Activated CD4-positive, alpha-beta T cell treated with anti-CD3 and anti-CD28 coated beads for 36 hours (primary cell): ENCODE measurements around the gene EEFSEC. TPM values are rescaled to one million over a fixed set of nuclear protein-coding genes. Genes with fewer than 3 reads are reported as not detected.

Experiments
- ATAC-seq: fragments of 200-7000 bp; cut with Tn5 transposase; one replicate; pipeline ENCODE4 v1.10.0; 2021; ENCODE audit warnings: mild to moderate bottlenecking, moderate library complexity
- CTCF ChIA-PET: fragments of 350-600 bp; sonication (Branson Sonifier 250); formaldehyde crosslinking; loops from one replicate; lab custom pipeline; 2021; ENCODE audit warnings: antibody characterized with exemption; lab: Charles Lee
- POLR2A ChIA-PET: fragments of 350-600 bp; sonication (Branson Sonifier 250); formaldehyde crosslinking; loops from one replicate; lab custom pipeline; 2021; ENCODE audit warnings: antibody characterized with exemption, inconsistent platforms; lab: Charles Lee
- DNase-seq: peaks from one replicate; pipeline ENCODE4 v3.0.0-alpha.2; 2020
- H3K27ac Mint-ChIP-seq: one replicate; pipeline ENCODE4 v1.8.0; 2021; ENCODE audit warnings: mixed read lengths
- H3K27me3 Mint-ChIP-seq: one replicate; pipeline ENCODE4 v1.8.0; 2021; ENCODE audit warnings: mixed read lengths
- H3K36me3 Mint-ChIP-seq: one replicate; pipeline ENCODE4 v1.8.0; 2021; ENCODE audit warnings: low read depth, mixed read lengths
- H3K4me1 Mint-ChIP-seq: one replicate; pipeline ENCODE4 v1.8.0; 2021; ENCODE audit warnings: mixed read lengths
- H3K4me3 Mint-ChIP-seq: one replicate; pipeline ENCODE4 v1.8.0; 2021; ENCODE audit warnings: mild to moderate bottlenecking, moderate library complexity, mixed read lengths
- H3K9me3 Mint-ChIP-seq: one replicate; pipeline ENCODE4 v1.8.0; 2021; ENCODE audit warnings: low read depth, mixed read lengths
- intact Hi-C, 2 experiments: fragments of 100-400 bp; cut with DNase I in 1 of 2; cut with micrococcal nuclease in 1 of 2; formaldehyde crosslinking; loops; one replicate each; pipeline versions ENCODE4 v1.14.2 to v1.15.1; 2022 to 2024; cut with DNase I, micrococcal nuclease
- total RNA-seq, 2 experiments: library from RNA; stranded (reverse); gene quantifications; one replicate each; pipeline ENCODE4 v1.2.3, GENCODE V29; 2021

EEFSEC gene
- total RNA-seq, 2 experiments from 2014 or later, result 19.6 to 20.7 TPM

GRCh38 chr3:128385080-128385832, 232.0 kb downstream of the EEFSEC start:
- intact Hi-C loops, result loop anchor here in 1 of 2 experiments (10.0 kb wide), 1 partner anchor 290 kb away; no protein-coding TSS in a partner anchor
- no peak overlapping the region for H3K4me3 Mint-ChIP-seq
- no peaks in the 10 kb centered on the region for H3K9me3 Mint-ChIP-seq
- ChIA-PET POLR2A (no interaction called here), CTCF (interaction anchor here (0.5 kb wide), 1 partner anchor 224 kb away, joined by 4 read pairs; no protein-coding TSS in a partner anchor)
- no peak overlapping the region for H3K27ac Mint-ChIP-seq
- H3K27me3 Mint-ChIP-seq, result no peaks in the 10 kb centered on the region
- H3K4me1 Mint-ChIP-seq, result no peaks in the 10 kb centered on the region
- no peak for ATAC-seq
- no peaks in the 10 kb centered on the region for H3K36me3 Mint-ChIP-seq
- no peak for DNase-seq

- H3K36me3 Mint-ChIP-seq, result no peaks in the 10 kb centered on the region
- H3K27ac Mint-ChIP-seq, result no peak overlapping the region
- no peak for DNase-seq
- intact Hi-C loops, result loop anchor here in 1 of 2 experiments (10.0 kb wide), 1 partner anchor 294 kb away; no protein-coding TSS in a partner anchor
- ChIA-PET CTCF (no interaction called here), POLR2A (no interaction called here)
- H3K4me3 Mint-ChIP-seq, result no peak overlapping the region
- H3K9me3 Mint-ChIP-seq, result no peaks in the 10 kb centered on the region
- ATAC-seq, result no peak
- H3K27me3 Mint-ChIP-seq, result no peaks in the 10 kb centered on the region
- no peaks in the 10 kb centered on the region for H3K4me1 Mint-ChIP-seq
Observed at GRCh38 chr3:128388932-128389331, 235.7 kb downstream of the EEFSEC start.

GRCh38 chr3:128390867-128391266, 237.6 kb downstream of the EEFSEC start:
- Mint-ChIP-seq H3K9me3 (no peaks in the 10 kb centered on the region), H3K36me3 (no peaks in the 10 kb centered on the region), H3K27me3 (no peaks in the 10 kb centered on the region), H3K27ac (no peak overlapping the region), H3K4me3 (no peak overlapping the region), H3K4me1 (no peaks in the 10 kb centered on the region)
- CTCF ChIA-PET, result no interaction called here
- ATAC-seq (no peak), DNase-seq (no peak)
- intact Hi-C loops, result no loop called here
- POLR2A ChIA-PET, result no interaction called here

GRCh38 chr3:128392021-128392420, 238.7 kb downstream of the EEFSEC start:
- CTCF ChIA-PET, result no interaction called here
- DNase-seq (no peak), ATAC-seq (no peak)
- no peaks in the 10 kb centered on the region for H3K9me3 Mint-ChIP-seq
- intact Hi-C loops, result no loop called here
- H3K27me3 Mint-ChIP-seq, result no peaks in the 10 kb centered on the region
- POLR2A ChIA-PET, result no interaction called here
- no peak overlapping the region for H3K27ac Mint-ChIP-seq
- H3K36me3 Mint-ChIP-seq, result no peaks in the 10 kb centered on the region
- no peak overlapping the region for H3K4me3 Mint-ChIP-seq
- no peaks in the 10 kb centered on the region for H3K4me1 Mint-ChIP-seq

- ChIA-PET CTCF (interaction anchor here (1.4 kb wide), 1 partner anchor 33 kb away, joined by 4 read pairs; no protein-coding TSS in a partner anchor), POLR2A (no interaction called here)
- no peaks in the 10 kb centered on the region for H3K36me3 Mint-ChIP-seq
- no peaks in the 10 kb centered on the region for H3K27me3 Mint-ChIP-seq
- no peak overlapping the region for H3K4me3 Mint-ChIP-seq
- DNase-seq, result no peak
- H3K27ac Mint-ChIP-seq, result no peak overlapping the region
- intact Hi-C loops, result no loop called here
- H3K4me1 Mint-ChIP-seq, result no peaks in the 10 kb centered on the region
- no peaks in the 10 kb centered on the region for H3K9me3 Mint-ChIP-seq
- ATAC-seq, result no peak
Observed at GRCh38 chr3:128392818-128393544, 239.7 kb downstream of the EEFSEC start.

GRCh38 chr3:128394033-128394432, 240.8 kb downstream of the EEFSEC start:
- Mint-ChIP-seq H3K4me1 (no peaks in the 10 kb centered on the region), H3K27me3 (no peaks in the 10 kb centered on the region), H3K9me3 (no peaks in the 10 kb centered on the region), H3K36me3 (no peaks in the 10 kb centered on the region), H3K4me3 (no peak overlapping the region), H3K27ac (no peak overlapping the region)
- ChIA-PET CTCF (interaction anchor here (0.6 kb wide), 1 partner anchor 115 kb away, joined by 3 read pairs; no protein-coding TSS in a partner anchor), POLR2A (no interaction called here)
- ATAC-seq (no peak), DNase-seq (no peak)
- intact Hi-C loops, result no loop called here

GRCh38 chr3:128395046-128395445, 241.8 kb downstream of the EEFSEC start:
- no peak for DNase-seq
- Mint-ChIP-seq H3K27me3 (no peaks in the 10 kb centered on the region), H3K4me3 (no peak overlapping the region), H3K9me3 (no peaks in the 10 kb centered on the region), H3K4me1 (no peaks in the 10 kb centered on the region), H3K36me3 (no peaks in the 10 kb centered on the region), H3K27ac (no peak overlapping the region)
- ChIA-PET CTCF (no interaction called here), POLR2A (no interaction called here)
- intact Hi-C loops, result no loop called here
- ATAC-seq, result no peak

- ChIA-PET POLR2A (no interaction called here), CTCF (no interaction called here)
- Mint-ChIP-seq H3K4me1 (no peaks in the 10 kb centered on the region), H3K9me3 (no peaks in the 10 kb centered on the region), H3K27ac (no peak overlapping the region), H3K36me3 (no peaks in the 10 kb centered on the region), H3K4me3 (no peak overlapping the region), H3K27me3 (no peaks in the 10 kb centered on the region)
- intact Hi-C loops, result no loop called here
- no peak for ATAC-seq
- DNase-seq, result no peak
Observed at GRCh38 chr3:128395500-128396162, 242.3 kb downstream of the EEFSEC start.

GRCh38 chr3:128397484-128397883, 244.2 kb downstream of the EEFSEC start:
- Mint-ChIP-seq H3K9me3 (no peaks in the 10 kb centered on the region), H3K27me3 (no peaks in the 10 kb centered on the region), H3K4me3 (no peak overlapping the region), H3K36me3 (no peaks in the 10 kb centered on the region), H3K4me1 (no peaks in the 10 kb centered on the region), H3K27ac (no peak overlapping the region)
- ChIA-PET POLR2A (no interaction called here), CTCF (interaction anchor here (0.9 kb wide), 1 partner anchor 303 kb away, joined by 3 read pairs; no protein-coding TSS in a partner anchor)
- DNase-seq (no peak), ATAC-seq (no peak)
- intact Hi-C loops, result no loop called here

- intact Hi-C loops, result no loop called here
- ATAC-seq (no peak), DNase-seq (no peak)
- ChIA-PET CTCF (no interaction called here), POLR2A (no interaction called here)
- H3K27ac Mint-ChIP-seq, result no peak overlapping the region
- no peaks in the 10 kb centered on the region for H3K27me3 Mint-ChIP-seq
- H3K36me3 Mint-ChIP-seq, result no peaks in the 10 kb centered on the region
- no peak overlapping the region for H3K4me3 Mint-ChIP-seq
- no peaks in the 10 kb centered on the region for H3K4me1 Mint-ChIP-seq
- no peaks in the 10 kb centered on the region for H3K9me3 Mint-ChIP-seq
Observed at GRCh38 chr3:128398586-128398985, 245.3 kb downstream of the EEFSEC start.

- Mint-ChIP-seq H3K4me3 (no peak overlapping the region), H3K27ac (no peak overlapping the region), H3K36me3 (no peaks in the 10 kb centered on the region), H3K27me3 (no peaks in the 10 kb centered on the region), H3K9me3 (no peaks in the 10 kb centered on the region), H3K4me1 (no peaks in the 10 kb centered on the region)
- ChIA-PET POLR2A (no interaction called here), CTCF (no interaction called here)
- ATAC-seq (no peak), DNase-seq (no peak)
- intact Hi-C loops, result no loop called here
Observed at GRCh38 chr3:128399221-128399915, 246.1 kb downstream of the EEFSEC start.
